ENCODE results near the gene INPP4B.

The INPP4B gene

GRCh38 chr4:142687547-142688275 lies 158.4 kb downstream of the INPP4B start:
- no peak for TF ChIP-seq CTCF (IDR thresholded peaks at IDR 0.05; ENCODE audit: poor library complexity, severe bottlenecking)
- Histone ChIP-seq H3K27ac (ENCODE audit: poor library complexity, severe bottlenecking) (no peak overlapping the region), H3K4me1 (ENCODE audit: insufficient read depth, poor library complexity, severe bottlenecking) (peaks cover 5% of the 10 kb centered on the region), H3K36me3 (ENCODE audit: low read depth) (no peaks in the 10 kb centered on the region), H3K9me3 (ENCODE audit: severe bottlenecking) (no peaks in the 10 kb centered on the region), H3K27me3 (ENCODE audit: insufficient read depth, poor library complexity, severe bottlenecking) (no peaks in the 10 kb centered on the region), H3K4me3 (ENCODE audit: severe bottlenecking) (no peak overlapping the region)
- 0 out of 3 replicates have a peak, but pooled peaks have one; percentile 35 for ATAC-seq (ENCODE audit: low read depth)
- DNase-seq (ENCODE audit: low spot score) = no peak

GRCh38 chr4:142686081-142686480 lies 160.0 kb downstream of the INPP4B start:
- no peak for ATAC-seq (ENCODE audit: low read depth)

GRCh38 chr4:142683997-142684396 lies 162.1 kb downstream of the INPP4B start:
- no peak for TF ChIP-seq CTCF (IDR thresholded peaks at IDR 0.05; ENCODE audit: poor library complexity, severe bottlenecking)
- no peaks in the 10 kb centered on the region for H3K9me3 ChIP-seq (ENCODE audit: severe bottlenecking)
- H3K27ac ChIP-seq (ENCODE audit: poor library complexity, severe bottlenecking) = no peak overlapping the region
- H3K4me3 ChIP-seq (ENCODE audit: severe bottlenecking) = no peak overlapping the region
- H3K36me3 ChIP-seq (ENCODE audit: low read depth) = no peaks in the 10 kb centered on the region
- DNase-seq (ENCODE audit: low spot score) (no peak), ATAC-seq (ENCODE audit: low read depth) (no peak)
- H3K4me1 ChIP-seq (ENCODE audit: insufficient read depth, poor library complexity, severe bottlenecking) = peaks cover 5% of the 10 kb centered on the region
- H3K27me3 ChIP-seq (ENCODE audit: insufficient read depth, poor library complexity, severe bottlenecking) = no peaks in the 10 kb centered on the region

More at GRCh38 chr4:142686081-142686480, 160.0 kb downstream of the INPP4B start:
- TF ChIP-seq CTCF (IDR thresholded peaks at IDR 0.05; ENCODE audit: poor library complexity, severe bottlenecking) = no peak
- DNase-seq (ENCODE audit: low spot score) = no peak
- Histone ChIP-seq H3K27me3 (ENCODE audit: insufficient read depth, poor library complexity, severe bottlenecking) (no peaks in the 10 kb centered on the region), H3K27ac (ENCODE audit: poor library complexity, severe bottlenecking) (no peak overlapping the region), H3K4me3 (ENCODE audit: severe bottlenecking) (no peak overlapping the region), H3K36me3 (ENCODE audit: low read depth) (no peaks in the 10 kb centered on the region), H3K4me1 (ENCODE audit: insufficient read depth, poor library complexity, severe bottlenecking) (peaks cover 5% of the 10 kb centered on the region), H3K9me3 (ENCODE audit: severe bottlenecking) (no peaks in the 10 kb centered on the region)

GRCh38 chr4:142683503-142683902 lies 162.6 kb downstream of the INPP4B start:
- Histone ChIP-seq H3K27me3 (ENCODE audit: insufficient read depth, poor library complexity, severe bottlenecking) (no peaks in the 10 kb centered on the region), H3K27ac (ENCODE audit: poor library complexity, severe bottlenecking) (no peak overlapping the region), H3K4me3 (ENCODE audit: severe bottlenecking) (no peak overlapping the region), H3K4me1 (ENCODE audit: insufficient read depth, poor library complexity, severe bottlenecking) (peaks cover 5% of the 10 kb centered on the region), H3K9me3 (ENCODE audit: severe bottlenecking) (no peaks in the 10 kb centered on the region), H3K36me3 (ENCODE audit: low read depth) (no peaks in the 10 kb centered on the region)
- DNase-seq (ENCODE audit: low spot score) = no peak
- peak; percentile 67 for ATAC-seq (ENCODE audit: low read depth)
- TF ChIP-seq CTCF (IDR thresholded peaks at IDR 0.05; ENCODE audit: poor library complexity, severe bottlenecking) = no peak

- no peak for TF ChIP-seq CTCF (IDR thresholded peaks at IDR 0.05; ENCODE audit: poor library complexity, severe bottlenecking)
- Histone ChIP-seq H3K27ac (ENCODE audit: poor library complexity, severe bottlenecking) (no peak overlapping the region), H3K4me3 (ENCODE audit: severe bottlenecking) (no peak overlapping the region), H3K36me3 (ENCODE audit: low read depth) (no peaks in the 10 kb centered on the region), H3K9me3 (ENCODE audit: severe bottlenecking) (peaks cover 3% of the 10 kb centered on the region), H3K27me3 (ENCODE audit: insufficient read depth, poor library complexity, severe bottlenecking) (no peaks in the 10 kb centered on the region), H3K4me1 (ENCODE audit: insufficient read depth, poor library complexity, severe bottlenecking) (no peaks in the 10 kb centered on the region)
- no peak for DNase-seq (ENCODE audit: low spot score)
- ATAC-seq (ENCODE audit: low read depth) = no peak
These were observed 174.6 kb downstream of the INPP4B start for GRCh38 chr4:142671516-142671915.

Data from RWPE2 (cell line).